ENCODE results near the gene CROCC2.

DNA sequence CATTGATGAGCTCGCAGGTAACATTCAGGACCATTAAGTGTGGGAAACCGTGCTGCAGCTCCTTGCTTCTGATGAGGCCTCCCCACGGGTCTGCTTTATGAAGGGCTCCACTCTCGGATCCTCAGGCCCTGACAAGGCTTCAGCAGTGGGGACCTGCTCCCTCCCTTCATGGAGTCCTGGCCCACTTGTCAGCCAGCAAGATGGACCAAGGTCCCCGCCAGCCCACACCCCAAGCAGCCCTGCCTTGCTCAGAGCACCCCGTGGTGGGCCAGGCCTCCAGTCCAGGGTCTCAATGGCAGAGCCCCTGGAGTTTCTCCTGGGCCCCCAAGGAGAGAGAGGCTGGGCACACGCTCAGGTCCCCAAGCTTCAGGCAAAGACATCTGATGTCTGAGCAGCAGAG is 41.5 kb downstream of the CROCC2 start:
- TF ChIP-seq, protein P1, sequence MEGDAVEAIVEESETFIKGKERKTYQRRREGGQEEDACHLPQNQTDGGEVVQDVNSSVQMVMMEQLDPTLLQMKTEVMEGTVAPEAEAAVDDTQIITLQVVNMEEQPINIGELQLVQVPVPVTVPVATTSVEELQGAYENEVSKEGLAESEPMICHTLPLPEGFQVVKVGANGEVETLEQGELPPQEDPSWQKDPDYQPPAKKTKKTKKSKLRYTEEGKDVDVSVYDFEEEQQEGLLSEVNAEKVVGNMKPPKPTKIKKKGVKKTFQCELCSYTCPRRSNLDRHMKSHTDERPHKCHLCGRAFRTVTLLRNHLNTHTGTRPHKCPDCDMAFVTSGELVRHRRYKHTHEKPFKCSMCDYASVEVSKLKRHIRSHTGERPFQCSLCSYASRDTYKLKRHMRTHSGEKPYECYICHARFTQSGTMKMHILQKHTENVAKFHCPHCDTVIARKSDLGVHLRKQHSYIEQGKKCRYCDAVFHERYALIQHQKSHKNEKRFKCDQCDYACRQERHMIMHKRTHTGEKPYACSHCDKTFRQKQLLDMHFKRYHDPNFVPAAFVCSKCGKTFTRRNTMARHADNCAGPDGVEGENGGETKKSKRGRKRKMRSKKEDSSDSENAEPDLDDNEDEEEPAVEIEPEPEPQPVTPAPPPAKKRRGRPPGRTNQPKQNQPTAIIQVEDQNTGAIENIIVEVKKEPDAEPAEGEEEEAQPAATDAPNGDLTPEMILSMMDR (IDR thresholded peaks at IDR 0.05) = no peak
- TF ChIP-seq EP300 (IDR thresholded peaks at IDR 0.05; ENCODE audit: low read depth) (no peak), POLR2AphosphoS5 (IDR thresholded peaks at IDR 0.05) (no peak), POLR2A (IDR thresholded peaks at IDR 0.05) (no peak)
